Caco-2 (cell line): ENCODE measurements around the gene PNLDC1. TPM values are rescaled to one million over a fixed set of nuclear protein-coding genes. Genes with fewer than 3 reads are reported as not detected.

Source experiments
- BruUV-seq: library from RNA; stranded (reverse); fragments of 400-500 nt; replicated peaks from 2 replicates; lab custom pipeline; 2021; lab: Mats Ljungman, UMichigan
- CTCF ChIA-PET: fragments of 300-600 bp; sonication (Branson Sonifier 250); formaldehyde crosslinking; loops from one replicate; lab custom pipeline; 2022; ENCODE audit warnings: antibody characterized with exemption; lab: Charles Lee
- POLR2A ChIA-PET: fragments of 300-600 bp; sonication (Branson Sonifier 250); formaldehyde crosslinking; loops from one replicate; lab custom pipeline; 2022; ENCODE audit warnings: antibody characterized with exemption; lab: Charles Lee
- DNase-seq, 2 experiments: peaks; one replicate each; pipeline versions ENCODE4 v3.0.0 to v3.0.0-alpha.2; 2020 to 2022
- H3K27me3 ChIP-seq: replicated peaks from 2 replicates; pipeline ENCODE4 v1.6.0; 2011; ENCODE audit warnings: low read length; ENCODE audit not compliant: control insufficient read depth, insufficient read depth
- H3K36me3 ChIP-seq: 2 replicates; pipeline ENCODE4 v1.5.1; 2011; ENCODE audit warnings: low read length; ENCODE audit not compliant: control insufficient read depth, insufficient read depth
- H3K4me1 ChIP-seq: fragments of 250-450 bp; sonication (Bioruptor Pico); 2 replicates; pipeline ENCODE4 v1.5.1; 2020; ENCODE audit warnings: mild to moderate bottlenecking
- H3K4me3 ChIP-seq: 2 replicates; pipeline ENCODE4 v1.5.1; 2011; ENCODE audit warnings: low read depth, mild to moderate bottlenecking, control low read depth, low read length
- H3K9me3 ChIP-seq: fragments of 250-450 bp; sonication (Bioruptor Pico); 2 replicates; pipeline ENCODE4 v1.5.1; 2020; ENCODE audit warnings: mild to moderate bottlenecking, moderate library complexity
- H3K27ac Mint-ChIP-seq: one replicate; pipeline ENCODE4 v1.8.0; 2022; ENCODE audit warnings: mixed read lengths; ENCODE audit not compliant: unreplicated experiment
- H3K27me3 Mint-ChIP-seq: one replicate; pipeline ENCODE4 v1.8.0; 2022; ENCODE audit warnings: mixed read lengths; ENCODE audit not compliant: insufficient read depth, unreplicated experiment
- H3K36me3 Mint-ChIP-seq: one replicate; pipeline ENCODE4 v1.8.0; 2022; ENCODE audit warnings: mild to moderate bottlenecking, mixed read lengths; ENCODE audit not compliant: insufficient read depth, unreplicated experiment
- H3K4me1 Mint-ChIP-seq: one replicate; pipeline ENCODE4 v1.8.0; 2022; ENCODE audit warnings: low read depth, mixed read lengths; ENCODE audit not compliant: unreplicated experiment
- H3K4me3 Mint-ChIP-seq: one replicate; pipeline ENCODE4 v1.8.0; 2022; ENCODE audit warnings: mild to moderate bottlenecking, moderate library complexity, mixed read lengths; ENCODE audit not compliant: unreplicated experiment
- H3K9me3 Mint-ChIP-seq: one replicate; pipeline ENCODE4 v1.8.0; 2022; ENCODE audit warnings: mixed read lengths; ENCODE audit not compliant: unreplicated experiment
- CTCF ChIP-seq, 2 experiments: fragments of 200-600 bp in 1 of 2; IDR thresholded peaks; 1 replicate in 1 of 2; 2 replicates in 1 of 2; pipeline versions ENCODE4 v1.5.1 to v1.8.0; 2011 to 2022; ENCODE audit warnings: antibody characterized with exemption in 1 of 2, control low read depth in 1 of 2, inconsistent platforms in 1 of 2, low read depth in 1 of 2, low read length in 1 of 2, mild to moderate bottlenecking in 1 of 2, moderate library complexity in 1 of 2; ENCODE audit not compliant: insufficient read depth in 1 of 2, severe bottlenecking in 1 of 2, unreplicated experiment in 1 of 2
- intact Hi-C: fragments of 100-400 bp; cut with micrococcal nuclease; formaldehyde crosslinking; loops from one replicate; pipeline ENCODE4 v1.10.0; 2022; ENCODE audit not compliant: unreplicated experiment
- total RNA-seq: library from RNA; stranded (reverse); gene quantifications from 2 replicates; pipeline ENCODE4 v1.2.3, GENCODE V29; 2022

PNLDC1 gene
- total RNA-seq, 1 experiment from 2014 or later: 0.32 TPM

- intact Hi-C loops: no loop called here
- ChIA-PET CTCF (no interaction called here), POLR2A (no interaction called here)
- peaks cover 3% of the 10 kb centered on the region; the same call in 1 of the 2 replicates for H3K36me3 ChIP-seq
- TSS peak; percentile 53 for BruUV-seq
- Mint-ChIP-seq H3K4me3 (no peak overlapping the region), H3K27ac (no peak overlapping the region), H3K36me3 (peaks cover 90% of the 10 kb centered on the region), H3K4me1 (peaks cover 7% of the 10 kb centered on the region), H3K9me3 (no peaks in the 10 kb centered on the region), H3K27me3 (no peaks in the 10 kb centered on the region)
- DNase-seq: peak in 1 of 2 experiments; percentile 13
- no peak overlapping the region for H3K4me3 ChIP-seq
- TF ChIP-seq CTCF (IDR thresholded peaks at IDR 0.05; ENCODE audit: insufficient read depth in 1 of 2, low read depth in 1 of 2, low read length in 1 of 2, severe bottlenecking in 1 of 2, unreplicated experiment in 1 of 2): no peak
- no peaks in the 10 kb centered on the region for H3K9me3 ChIP-seq
- H3K27me3 ChIP-seq: no peaks in the 10 kb centered on the region
- H3K4me1 ChIP-seq: 0 out of 2 replicates have a peak, but pooled peaks cover 6% of the 10 kb centered on the region
Measured at GRCh38 chr6:159778542-159779103, 21.5 kb upstream of the PNLDC1 start.

- Histone ChIP-seq H3K36me3 (peaks cover 3% of the 10 kb centered on the region), H3K4me1 (peaks cover 18% of the 10 kb centered on the region), H3K9me3 (no peaks in the 10 kb centered on the region), H3K4me3 (peak overlapping the region; percentile 95), H3K27me3 (no peaks in the 10 kb centered on the region)
- BruUV-seq: TSS peak; percentile 33
- ChIA-PET POLR2A (interaction anchor here (1.5 to 4.4 kb wide), 3 partner anchors 27 to 95 kb away, joined by 4 to 71 read pairs (median 21); partner anchors contain the start of genes ACAT2, SOD2 and WTAP), CTCF (interaction anchor here (0.5 kb wide), 1 partner anchor 129 kb away, joined by 3 read pairs; no protein-coding TSS in a partner anchor)
- H3K4me1 Mint-ChIP-seq: peaks cover 18% of the 10 kb centered on the region
- no peaks in the 10 kb centered on the region for H3K27me3 Mint-ChIP-seq
- H3K4me3 Mint-ChIP-seq: peak overlapping the region; percentile 96
- TF ChIP-seq CTCF (IDR thresholded peaks at IDR 0.05; ENCODE audit: insufficient read depth in 1 of 2, low read depth in 1 of 2, low read length in 1 of 2, severe bottlenecking in 1 of 2, unreplicated experiment in 1 of 2): no peak
- DNase-seq: no peak
- peak overlapping the region; percentile 98 for H3K27ac Mint-ChIP-seq
- H3K36me3 Mint-ChIP-seq: peaks cover 97% of the 10 kb centered on the region
- no peaks in the 10 kb centered on the region for H3K9me3 Mint-ChIP-seq
- intact Hi-C loops: loop anchor here (5.0 kb wide), 1 partner anchor 64 kb away; no protein-coding TSS in a partner anchor
Measured at GRCh38 chr6:159788276-159788675, 11.8 kb upstream of the PNLDC1 start.

GRCh38 chr6:159788753-159789376 is 11.2 kb upstream of the PNLDC1 start:
- Histone ChIP-seq H3K4me1 (peaks cover 18% of the 10 kb centered on the region), H3K27me3 (no peaks in the 10 kb centered on the region), H3K4me3 (peak overlapping the region; percentile 95), H3K36me3 (peaks cover 3% of the 10 kb centered on the region), H3K9me3 (no peaks in the 10 kb centered on the region)
- H3K27ac Mint-ChIP-seq: peak overlapping the region; percentile 98
- DNase-seq: peak; percentile 44
- peaks cover 97% of the 10 kb centered on the region for H3K36me3 Mint-ChIP-seq
- H3K9me3 Mint-ChIP-seq: no peaks in the 10 kb centered on the region
- peak overlapping the region; percentile 96 for H3K4me3 Mint-ChIP-seq
- POLR2A ChIA-PET: interaction anchor here (0.5 to 4.4 kb wide), 7 partner anchors 17 to 96 kb away, joined by 3 to 71 read pairs (median 5); partner anchors contain the start of genes ACAT2, SOD2 and WTAP
- BruUV-seq: no TSS peak
- CTCF ChIA-PET: interaction anchor here (0.7 to 1.3 kb wide), 2 partner anchors 27 to 1183 kb away, joined by 4 to 9 read pairs; partner anchors contain the start of gene ACAT2
- H3K4me1 Mint-ChIP-seq: peaks cover 18% of the 10 kb centered on the region
- TF ChIP-seq CTCF (IDR thresholded peaks at IDR 0.05; ENCODE audit: insufficient read depth in 1 of 2, low read depth in 1 of 2, low read length in 1 of 2, severe bottlenecking in 1 of 2, unreplicated experiment in 1 of 2): no peak
- intact Hi-C loops: loop anchor here (1.0 to 5.0 kb wide), 3 partner anchors 27 to 96 kb away; partner anchors contain the start of genes ACAT2 and SOD2
- no peaks in the 10 kb centered on the region for H3K27me3 Mint-ChIP-seq
